PC-9 (cell line): ENCODE measurements around the gene ARPP21. TPM values are rescaled to one million over a fixed set of nuclear protein-coding genes. Genes with fewer than 3 reads are reported as not detected.

ENCODE experiments used
- Bru-seq: library from RNA; stranded (reverse); fragments of 400-500 nt; gene quantifications from one replicate; lab custom pipeline; 2021; lab: Mats Ljungman, UMichigan
- BruChase-seq, 2 experiments: library from RNA; stranded (reverse); fragments of 400-500 nt; gene quantifications; one replicate each; lab custom pipeline; 2021; lab: Mats Ljungman, UMichigan
- BruUV-seq: library from RNA; stranded (reverse); fragments of 400-500 nt; replicated peaks from 2 replicates; lab custom pipeline; 2021; lab: Mats Ljungman, UMichigan
- CTCF ChIA-PET: fragments of 300-600 bp; sonication (Branson Sonifier 250); formaldehyde crosslinking; loops from one replicate; lab custom pipeline; 2022; ENCODE audit warnings: antibody characterized with exemption; lab: Charles Lee
- POLR2A ChIA-PET: fragments of 300-600 bp; sonication (Branson Sonifier 250); formaldehyde crosslinking; loops from one replicate; lab custom pipeline; 2022; ENCODE audit warnings: antibody characterized with exemption; ENCODE audit not compliant: unreplicated experiment; lab: Charles Lee
- DNase-seq, 2 experiments: peaks; one replicate each; pipeline versions ENCODE4 v3.0.0 to v3.0.0-alpha.2; 2015 to 2022; ENCODE audit warnings: mixed read lengths in 1 of 2
- H2AFZ ChIP-seq: fragments of 200-600 bp; sonication (generic); 2 replicates; pipeline ENCODE4 v1.8.1; 2017; ENCODE audit warnings: antibody characterized with exemption
- H3F3A ChIP-seq: fragments of 200-600 bp; sonication (generic); 2 replicates; pipeline ENCODE4 v1.8.1; 2017; ENCODE audit warnings: antibody characterized with exemption, mild to moderate bottlenecking, low read depth; ENCODE audit not compliant: insufficient read depth
- H3K27ac ChIP-seq: fragments of 200-600 bp; sonication (generic); 2 replicates; pipeline ENCODE4 v1.6.1; 2016; ENCODE audit warnings: mixed run types
- H3K27me3 ChIP-seq: fragments of 200-600 bp; sonication (generic); 2 replicates; pipeline ENCODE4 v1.6.1; 2016; ENCODE audit warnings: low read depth, mixed run types; ENCODE audit not compliant: insufficient read depth
- H3K36me3 ChIP-seq: fragments of 200-600 bp; sonication (generic); 2 replicates; pipeline ENCODE4 v1.6.1; 2016; ENCODE audit warnings: low read depth, mixed run types
- H3K4me1 ChIP-seq: fragments of 200-600 bp; sonication (generic); replicated peaks from 2 replicates; pipeline ENCODE4 v1.6.1; 2016; ENCODE audit warnings: mixed run types; ENCODE audit not compliant: insufficient read depth
- H3K4me2 ChIP-seq: fragments of 200-600 bp; sonication (generic); 2 replicates; pipeline ENCODE4 v1.6.1; 2017; ENCODE audit warnings: mixed run types
- H3K4me3 ChIP-seq: fragments of 200-600 bp; sonication (generic); 2 replicates; pipeline ENCODE4 v1.6.1; 2016; ENCODE audit warnings: mixed run types
- H3K79me2 ChIP-seq: fragments of 200-600 bp; sonication (generic); 2 replicates; pipeline ENCODE4 v1.6.1; 2017; ENCODE audit warnings: low read depth, mixed run types
- H3K9me2 ChIP-seq: fragments of 200-600 bp; sonication (generic); 2 replicates; pipeline ENCODE4 v1.8.1; 2017; ENCODE audit warnings: mild to moderate bottlenecking; ENCODE audit not compliant: insufficient read depth
- H3K9me3 ChIP-seq: fragments of 200-600 bp; sonication (generic); 2 replicates; pipeline ENCODE4 v1.8.1; 2016; ENCODE audit warnings: low read depth; ENCODE audit not compliant: insufficient read depth
- H4K20me1 ChIP-seq: fragments of 200-600 bp; sonication (generic); 2 replicates; pipeline ENCODE4 v1.8.1; 2017; ENCODE audit not compliant: insufficient read depth
- CTCF ChIP-seq: fragments of 200-600 bp; sonication (generic); conservative IDR thresholded peaks from 2 replicates; pipeline ENCODE4 v1.6.1; 2017; ENCODE audit warnings: mixed run types, antibody characterized with exemption, mild to moderate bottlenecking, moderate library complexity
- EZH2 ChIP-seq: fragments of 200-600 bp; sonication (generic); IDR thresholded peaks from 2 replicates; pipeline ENCODE4 v1.8.0; 2017; ENCODE audit warnings: antibody characterized with exemption, low read depth
- intact Hi-C: fragments of 100-400 bp; cut with micrococcal nuclease; formaldehyde crosslinking; loops from one replicate; pipeline ENCODE4 v1.10.0; 2022; ENCODE audit not compliant: unreplicated experiment
- long read RNA-seq: library from polyadenylated mRNA; stranded (forward); transcript quantifications from one replicate; pipeline ENCODE4 v2.0.0, GENCODE V29; 2022
- total RNA-seq: library from RNA; stranded (reverse); gene quantifications from 2 replicates; pipeline ENCODE4 v1.2.3, GENCODE V29; 2021

ARPP21 gene
- total RNA-seq (not detected in 2 replicates), Bru-seq, nascent RNA (percentile 1 among the genes with signal in this experiment), BruChase-seq, experiment 1, labeled RNA remaining after a 2-hour chase (percentile 1 among the genes with signal in this experiment), BruChase-seq, experiment 2, labeled RNA remaining after a 6-hour chase (not detected)
- long read RNA-seq = 0 reads

GRCh38 chr3:35639254-35640186 lies at the start of gene ARPP21:
ARPP21 (plus strand) TSS chr3:35639525; CDS start chr3:35681752, 42,227 bp downstream.
- H3K79me2 ChIP-seq = no peaks in the 10 kb centered on the region
- no peak within 1 kb of the TSS for H2AFZ ChIP-seq
- TF ChIP-seq CTCF (no peak), EZH2 (no peak)
- no peak within 1 kb of the TSS for H3K4me2 ChIP-seq
- H3K27me3 ChIP-seq = no peaks in the 10 kb centered on the region
- no peaks in the 10 kb centered on the region for H4K20me1 ChIP-seq
- DNase-seq = no peak
- no peaks in the 10 kb centered on the region for H3F3A ChIP-seq
- ChIA-PET CTCF (no interaction called here), POLR2A (no interaction called here)
- no peak within 1 kb of the TSS for H3K4me3 ChIP-seq
- no peak within 1 kb of the TSS for H3K27ac ChIP-seq
- H3K36me3 ChIP-seq = no peaks in the 10 kb centered on the region
- no TSS peak for BruUV-seq
- intact Hi-C loops = no loop called here
- no peaks in the 10 kb centered on the region for H3K4me1 ChIP-seq
- no peaks in the 10 kb centered on the region for H3K9me2 ChIP-seq
- H3K9me3 ChIP-seq = no peaks in the 10 kb centered on the region

GRCh38 chr3:35592589-35593295 lies 46.6 kb upstream of the ARPP21 start:
- H3F3A ChIP-seq = no peaks in the 10 kb centered on the region
- no peaks in the 10 kb centered on the region for H3K79me2 ChIP-seq
- H3K9me3 ChIP-seq = no peaks in the 10 kb centered on the region
- H3K27me3 ChIP-seq = no peaks in the 10 kb centered on the region
- no TSS peak for BruUV-seq
- ChIA-PET CTCF (no interaction called here), POLR2A (no interaction called here)
- TF ChIP-seq CTCF (no peak), EZH2 (no peak)
- H2AFZ ChIP-seq = no peak overlapping the region
- no peak for DNase-seq
- no peaks in the 10 kb centered on the region for H3K9me2 ChIP-seq
- H4K20me1 ChIP-seq = no peaks in the 10 kb centered on the region
- no peak overlapping the region for H3K4me3 ChIP-seq
- no peak overlapping the region for H3K4me2 ChIP-seq
- no peaks in the 10 kb centered on the region for H3K36me3 ChIP-seq
- H3K27ac ChIP-seq = no peak overlapping the region
- intact Hi-C loops = no loop called here
- H3K4me1 ChIP-seq = no peaks in the 10 kb centered on the region

GRCh38 chr3:35594739-35595138 lies 44.6 kb upstream of the ARPP21 start:
- Histone ChIP-seq H4K20me1 (no peaks in the 10 kb centered on the region), H3K79me2 (no peaks in the 10 kb centered on the region), H2AFZ (no peak overlapping the region), H3K4me1 (no peaks in the 10 kb centered on the region), H3K36me3 (no peaks in the 10 kb centered on the region), H3K4me3 (no peak overlapping the region), H3K27me3 (no peaks in the 10 kb centered on the region), H3F3A (no peaks in the 10 kb centered on the region), H3K4me2 (no peak overlapping the region), H3K9me2 (no peaks in the 10 kb centered on the region), H3K9me3 (no peaks in the 10 kb centered on the region), H3K27ac (no peak overlapping the region)
- intact Hi-C loops = no loop called here
- CTCF ChIA-PET = no interaction called here
- no TSS peak for BruUV-seq
- TF ChIP-seq CTCF (no peak), EZH2 (no peak)
- POLR2A ChIA-PET = no interaction called here
- no peak for DNase-seq
